ENCODE measurements around the gene GABARAPL1.

DNA sequence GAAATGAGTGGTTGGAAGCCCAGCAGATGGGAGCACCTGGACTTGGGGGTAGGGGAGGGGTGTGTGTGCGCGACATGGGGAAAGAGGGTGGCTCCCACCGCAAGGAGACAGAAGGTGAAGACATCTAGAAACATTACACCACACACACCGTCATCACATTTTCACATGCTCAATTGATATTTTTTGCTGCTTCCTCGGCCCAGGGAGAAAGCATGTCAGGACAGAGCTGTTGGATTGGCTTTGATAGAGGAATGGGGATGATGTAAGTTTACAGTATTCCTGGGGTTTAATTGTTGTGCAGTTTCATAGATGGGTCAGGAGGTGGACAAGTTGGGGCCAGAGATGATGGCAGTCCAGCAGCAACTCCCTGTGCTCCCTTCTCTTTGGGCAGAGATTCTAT is 9.2 kb downstream of the GABARAPL1 start:
- TF ChIP-seq, protein P1, sequence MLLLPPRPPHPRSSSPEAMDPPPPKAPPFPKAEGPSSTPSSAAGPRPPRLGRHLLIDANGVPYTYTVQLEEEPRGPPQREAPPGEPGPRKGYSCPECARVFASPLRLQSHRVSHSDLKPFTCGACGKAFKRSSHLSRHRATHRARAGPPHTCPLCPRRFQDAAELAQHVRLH (tag by site-specific recombination; IDR thresholded peaks at IDR 0.05) = no peak
- TF ChIP-seq, protein P2, sequence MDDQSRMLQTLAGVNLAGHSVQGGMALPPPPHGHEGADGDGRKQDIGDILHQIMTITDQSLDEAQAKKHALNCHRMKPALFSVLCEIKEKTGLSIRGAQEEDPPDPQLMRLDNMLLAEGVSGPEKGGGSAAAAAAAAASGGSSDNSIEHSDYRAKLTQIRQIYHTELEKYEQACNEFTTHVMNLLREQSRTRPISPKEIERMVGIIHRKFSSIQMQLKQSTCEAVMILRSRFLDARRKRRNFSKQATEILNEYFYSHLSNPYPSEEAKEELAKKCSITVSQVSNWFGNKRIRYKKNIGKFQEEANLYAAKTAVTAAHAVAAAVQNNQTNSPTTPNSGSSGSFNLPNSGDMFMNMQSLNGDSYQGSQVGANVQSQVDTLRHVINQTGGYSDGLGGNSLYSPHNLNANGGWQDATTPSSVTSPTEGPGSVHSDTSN (CRISPR knock-in tag; IDR thresholded peaks at IDR 0.05) = no peak

Measured in HEK293 (cell line).